MV-4-11 (cell line): Measurements from ENCODE around the gene TRIML2.
"Not testable (repeated sequence)": the region's sequence is repeated elsewhere in the genome, so short reads cannot be mapped to it uniquely, and the experiment has no call there.

Experiments
- DNase-seq: peaks from one replicate; lab custom pipeline; 2025; lab: John Stamatoyannopoulos, UW

Gene TRIML2

GRCh38 chr4:188106454-188106853, 2.9 kb downstream of the TRIML2 start:
- DNase-seq = no peak

DNA sequence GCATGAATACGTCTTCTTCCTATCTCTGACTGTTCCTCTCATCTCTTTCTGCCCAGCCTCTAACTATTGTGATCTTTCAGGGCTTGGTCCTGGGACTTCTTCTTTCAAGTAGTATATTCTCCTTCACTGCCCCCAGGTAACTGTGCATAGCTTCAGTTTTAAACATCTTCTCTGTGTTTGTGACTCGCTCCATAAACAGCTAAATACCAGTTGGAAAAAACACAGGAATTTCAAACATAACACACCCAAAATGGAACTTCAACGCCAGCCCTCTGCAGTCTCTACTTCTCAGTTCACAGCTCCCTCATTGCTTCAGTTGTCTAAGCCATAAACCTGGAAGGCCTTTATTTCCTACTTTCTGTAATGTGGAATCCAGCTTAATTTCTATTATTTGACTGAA, 16.6 kb downstream of the TRIML2 start:
- no peak for DNase-seq

DNA sequence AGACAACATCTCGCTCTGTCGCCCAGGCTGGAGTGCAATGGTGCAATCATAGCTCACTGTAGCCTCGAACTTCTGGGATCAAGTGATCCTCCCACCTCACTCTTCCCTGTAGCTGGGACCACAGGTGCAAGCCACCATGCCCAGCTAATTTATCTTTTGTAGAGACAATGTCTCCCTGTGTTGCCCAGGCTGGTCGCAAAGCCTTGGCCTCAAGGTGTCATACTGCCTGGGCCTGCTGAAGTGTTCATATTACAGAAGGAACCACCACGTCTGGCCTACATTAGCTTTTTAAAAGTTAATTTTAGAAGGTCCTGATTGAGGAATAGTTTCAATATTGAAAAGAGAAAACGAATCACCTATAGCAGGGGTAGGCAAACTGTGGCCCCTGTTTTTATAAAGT, 22.5 kb downstream of the TRIML2 start:
- DNase-seq = no peak

GRCh38 chr4:188082796-188083195, 26.6 kb downstream of the TRIML2 start:
- DNase-seq = no peak

- no peak for DNase-seq
Measured at GRCh38 chr4:188078116-188078515, 31.3 kb downstream of the TRIML2 start.

- DNase-seq = no peak
Measured at GRCh38 chr4:188076169-188076568, 33.2 kb downstream of the TRIML2 start.

DNA sequence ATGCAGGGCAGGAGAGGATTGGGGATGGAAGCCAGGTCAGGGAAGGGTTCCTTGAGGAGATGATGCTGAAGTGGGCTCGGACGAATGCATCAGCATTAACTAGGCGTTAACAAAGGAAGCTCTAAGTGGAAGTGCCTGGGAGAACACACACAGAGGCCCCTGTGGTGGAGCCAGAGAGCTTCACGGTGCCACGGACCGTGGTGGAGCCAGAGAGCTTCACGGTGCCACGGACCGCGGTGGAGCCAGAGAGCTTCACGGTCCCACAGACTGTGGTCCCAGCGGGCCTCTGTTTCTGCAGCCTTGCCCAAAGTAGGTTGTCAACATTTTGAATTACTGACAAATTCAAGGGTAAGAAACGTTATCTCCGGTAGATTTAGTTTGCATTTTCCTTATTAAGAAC, 48.3 kb downstream of the TRIML2 start:
- DNase-seq = no peak

DNA sequence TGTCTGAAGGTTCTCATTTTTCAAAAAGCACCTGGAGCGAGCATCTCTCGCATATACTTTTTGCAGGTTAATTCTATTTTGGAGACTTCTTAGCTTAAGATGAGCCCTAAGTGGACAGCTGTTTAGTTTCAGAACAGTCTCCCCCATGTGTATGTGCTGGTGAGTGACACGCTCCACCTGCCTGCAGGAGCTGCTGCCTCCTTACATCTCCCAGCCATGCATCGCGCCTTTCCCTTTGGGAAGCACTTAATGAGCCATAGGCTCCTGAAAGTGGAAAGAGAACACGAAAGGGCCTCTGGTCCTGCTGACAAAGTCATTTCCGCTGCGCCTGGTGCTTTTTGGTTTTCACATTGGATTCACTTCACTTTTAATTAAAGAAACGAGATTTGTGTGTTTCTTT, 56.1 kb downstream of the TRIML2 start:
- no peak for DNase-seq

DNA sequence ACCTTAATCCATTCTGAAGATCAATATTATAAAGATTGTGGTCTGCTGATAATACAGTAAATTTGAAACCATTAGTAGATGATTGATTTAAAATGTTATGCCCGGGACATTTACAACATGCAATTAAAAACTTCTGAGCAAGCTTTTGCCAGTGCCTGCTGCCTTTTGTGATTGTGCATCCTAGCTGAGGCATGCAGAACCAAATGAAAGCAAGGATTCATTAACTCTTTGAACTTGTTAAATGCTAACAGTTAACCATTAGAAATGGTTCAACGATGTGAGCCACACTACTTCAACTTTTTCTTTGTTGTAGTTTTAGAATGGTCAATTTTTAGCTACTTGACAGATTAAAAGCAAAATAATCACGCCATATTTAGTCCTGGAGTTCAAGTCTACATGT, 62.7 kb downstream of the TRIML2 start:
- DNase-seq = no peak

GRCh38 chr4:188045461-188045860, 63.9 kb downstream of the TRIML2 start:
- DNase-seq = not testable (repeated sequence)

- no peak for DNase-seq
Measured at GRCh38 chr4:188043154-188043553, 66.2 kb downstream of the TRIML2 start.

DNA sequence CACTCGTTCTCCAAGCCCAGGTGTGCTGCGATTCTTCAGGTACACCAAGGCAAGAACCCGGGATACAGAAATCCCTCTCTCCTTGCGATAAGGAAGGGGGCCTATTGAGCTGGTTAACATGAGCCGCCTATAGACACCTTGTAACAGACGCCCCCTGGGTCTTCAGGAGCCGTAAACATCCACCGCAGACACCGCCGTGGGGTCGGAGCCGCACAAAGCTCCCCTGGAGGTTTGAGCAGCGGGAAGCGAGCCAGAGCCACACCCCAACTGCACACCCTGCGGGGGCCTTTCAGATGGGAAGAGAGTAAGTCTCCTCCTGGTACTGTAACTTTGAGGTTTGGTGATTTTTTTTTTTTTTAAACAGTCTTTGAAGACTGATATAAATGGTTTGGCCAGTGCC, 67.2 kb downstream of the TRIML2 start:
- DNase-seq = no peak

GRCh38 chr4:188041721-188042120, 67.7 kb downstream of the TRIML2 start:
- no peak for DNase-seq
